HepG2 (cell line): ENCODE results near the gene ATL2. TPM values are rescaled to one million over a fixed set of nuclear protein-coding genes. Genes with fewer than 3 reads are reported as not detected.

Source experiments
- ATAC-seq: fragments of 200-7000 bp; cut with Tn5 transposase; 3 replicates; pipeline ENCODE4 v1.9.1; 2020; ENCODE audit warnings: mild to moderate bottlenecking, moderate library complexity
- BruUV-seq: library from RNA; stranded (reverse); fragments of 400-500 nt; replicated peaks from 2 replicates; lab custom pipeline; 2021; lab: Mats Ljungman, UMichigan
- CTCF ChIA-PET: fragments of 300-600 bp; formaldehyde crosslinking; extraction: SDS; loops from one replicate; lab custom pipeline; 2021; ENCODE audit warnings: low total read pairs, inconsistent platforms, low intra/inter-chr PET ratio; lab: Yijun Ruan, JAX
- POLR2A ChIA-PET: fragments of 350-600 bp; sonication (Branson Sonifier 250); formaldehyde crosslinking; loops from one replicate; lab custom pipeline; 2020; ENCODE audit warnings: antibody characterized with exemption, inconsistent platforms; lab: Yijun Ruan, JAX
- DNase-seq: peaks from one replicate; pipeline ENCODE4 v3.0.0-alpha.2; 2015; ENCODE audit warnings: low spot score
- FAIRE-seq: peaks from 3 replicates; lab custom pipeline; 2011; peaks lifted over from hg19 to GRCh38; lab: Jason Lieb, UNC
- H2AFZ ChIP-seq: one replicate; pipeline ENCODE4 v1.6.1; 2011; ENCODE audit warnings: low read length, inconsistent platforms
- H3K27ac ChIP-seq: fragments of 300-600 bp; 3 replicates; pipeline ENCODE4 v1.8.0; 2011; ENCODE audit warnings: mixed run types, mild to moderate bottlenecking, mixed read lengths, low read length, inconsistent platforms; ENCODE audit not compliant: insufficient read depth; ENCODE audit errors: extremely low read length
- H3K27me3 ChIP-seq, 2 experiments: fragments of 200-600 bp in 1 of 2; 2 replicates in 1 of 2; 3 replicates in 1 of 2; pipeline versions ENCODE4 v1.6.0 to v1.8.0; 2011; ENCODE audit warnings: low read length in 2 of 2, mild to moderate bottlenecking in 2 of 2, moderate library complexity in 2 of 2, inconsistent platforms in 1 of 2; ENCODE audit not compliant: insufficient read depth in 2 of 2, control insufficient read depth in 1 of 2
- H3K36me3 ChIP-seq, 2 experiments: fragments of 200-600 bp in 1 of 2; replicated peaks in 1 of 2; 2 replicates in 1 of 2; 3 replicates in 1 of 2; pipeline versions ENCODE4 v1.5.1 to v1.8.0; 2011; ENCODE audit warnings: low read length in 2 of 2, inconsistent platforms in 1 of 2; ENCODE audit not compliant: insufficient read depth in 2 of 2, control insufficient read depth in 1 of 2
- H3K4me1 ChIP-seq: 2 replicates; pipeline ENCODE4 v1.5.1; 2012; ENCODE audit warnings: low read length, inconsistent platforms; ENCODE audit not compliant: insufficient read depth
- H3K4me2 ChIP-seq: 2 replicates; pipeline ENCODE4 v1.6.0; 2011; ENCODE audit warnings: low read depth, low read length, inconsistent platforms
- H3K4me3 ChIP-seq, 3 experiments: fragments of 200-600 bp in 1 of 3; sonication (generic), shearing (Covaris generic) in 1 of 3; replicated peaks in 1 of 3; 2 replicates each; pipeline ENCODE4 v1.5.1; 2011 to 2016; ENCODE audit warnings: low read length in 3 of 3, inconsistent platforms in 2 of 3, low read depth in 2 of 3, mild to moderate bottlenecking in 2 of 3, control low read depth in 1 of 3, mixed read lengths in 1 of 3; ENCODE audit not compliant: insufficient read depth in 1 of 3
- H3K79me2 ChIP-seq: one replicate; pipeline ENCODE4 v1.6.1; 2011; ENCODE audit warnings: low read length, inconsistent platforms; ENCODE audit not compliant: insufficient read depth
- H3K9ac ChIP-seq: 2 replicates; pipeline ENCODE4 v1.6.0; 2011; ENCODE audit warnings: mild to moderate bottlenecking, low read depth, low read length, inconsistent platforms; ENCODE audit not compliant: insufficient read depth
- H3K9me3 ChIP-seq: 2 replicates; pipeline ENCODE4 v1.5.1; 2012; ENCODE audit warnings: mild to moderate bottlenecking, low read length
- H4K20me1 ChIP-seq: 2 replicates; pipeline ENCODE4 v1.6.0; 2011; ENCODE audit warnings: inconsistent platforms, mild to moderate bottlenecking, low read length, moderate library complexity; ENCODE audit not compliant: insufficient read depth
- DNMT1 ChIP-seq: sonication (generic); formaldehyde crosslinking; IDR thresholded peaks from 2 replicates; pipeline ENCODE4 v1.5.1; 2020; ENCODE audit warnings: mild to moderate bottlenecking, missing genetic modification reagents
- KDM5A ChIP-seq: fragments of 200-600 bp; sonication (generic); IDR thresholded peaks from 2 replicates; pipeline ENCODE4 v1.7.0; 2018; ENCODE audit warnings: antibody characterized with exemption, mild to moderate bottlenecking, low read length, borderline replicate concordance
- NFE2L2 ChIP-seq: fragments of 150-350 bp; IDR thresholded peaks from 2 replicates; pipeline ENCODE4 v1.6.1; 2014; ENCODE audit warnings: low read length
- PCBP1 ChIP-seq: fragments of 200-400 bp; formaldehyde crosslinking; IDR thresholded peaks from 2 replicates; pipeline ENCODE4 v1.6.1; 2017; ENCODE audit warnings: mild to moderate bottlenecking, low read depth, low read length, borderline replicate concordance
- SMYD3 ChIP-seq: sonication (generic); formaldehyde crosslinking; IDR thresholded peaks from 2 replicates; pipeline ENCODE4 v1.8.1; 2023; ENCODE audit warnings: mild to moderate bottlenecking, missing genetic modification reagents
- ZBTB3 ChIP-seq: sonication (generic); formaldehyde crosslinking; IDR thresholded peaks from 2 replicates; pipeline ENCODE4 v1.4.0; 2020; ENCODE audit warnings: low read depth, mild to moderate bottlenecking, moderate library complexity, missing genetic modification reagents, borderline replicate concordance
- ZNF143 ChIP-seq: sonication (generic); formaldehyde crosslinking; IDR thresholded peaks from 2 replicates; pipeline ENCODE4 v1.4.0; 2020; ENCODE audit warnings: missing genetic modification reagents
- ZNF34 ChIP-seq: sonication (generic); formaldehyde crosslinking; IDR thresholded peaks from 2 replicates; pipeline ENCODE4 v1.4.0; 2020; ENCODE audit warnings: mild to moderate bottlenecking, missing genetic modification reagents, borderline replicate concordance
- WGBS: methylation state at CpG from one replicate; pipeline ENCODE4 v1.1.6; 2017; ENCODE audit warnings: low lambda C conversion rate; 5-methylcytosine and 5-hydroxymethylcytosine counted together
- in situ Hi-C: cut with HindIII; loops from 2 replicates; pipeline ENCODE4 v1.10.0; 2017; ENCODE audit warnings: low pct_unique_long_range_greater_than_20kb; ENCODE audit not compliant: extremely low pct_ligation_motif_present
- intact Hi-C: fragments of 100-400 bp; cut with micrococcal nuclease; formaldehyde crosslinking; loops from one replicate; pipeline ENCODE4 v1.10.0; 2022; ENCODE audit not compliant: unreplicated experiment
- polyA plus RNA-seq, 8 experiments: library from polyadenylated mRNA; depleted of rRNA in 3 of 8; stranded (reverse) in 7 of 8; unstranded in 1 of 8; fragments of >200 nt; fragmentation: Illumina TruSeq in 4 of 8; extraction: Trizol in 4 of 8; gene quantifications; 2 replicates each; pipeline versions ENCODE4 v1.2.1 to v1.2.3, GENCODE V29; 2011 to 2016; ENCODE audit warnings: low read depth in 4 of 8, missing spikeins in 1 of 8, mixed read lengths in 1 of 8; ENCODE audit not compliant: insufficient read depth in 1 of 8
- total RNA-seq, 5 experiments: library from RNA; depleted of rRNA; stranded (reverse); fragments of >200 nt; fragmentation: Illumina TruSeq; extraction: Trizol; gene quantifications; 2 replicates each; pipeline ENCODE4 v1.2.3, GENCODE V29; 2016; ENCODE audit warnings: low read depth in 1 of 5
- TF ChIP-seq, protein P1 (sequence below), 2 experiments: IDR thresholded peaks; 2 replicates each; pipeline ENCODE4 v1.6.1; 2011 to 2012; ENCODE audit warnings: low read length in 2 of 2, borderline replicate concordance in 1 of 2, low read depth in 1 of 2, mild to moderate bottlenecking in 1 of 2, moderate library complexity in 1 of 2
- TF ChIP-seq, protein P2 (sequence below): IDR thresholded peaks from 2 replicates; pipeline ENCODE4 v1.6.1; 2018; ENCODE audit warnings: missing genetic modification reagents

Gene ATL2
- total and polyA plus RNA-seq, 2 of the 13 experiments (the other 11 are each of a cell fraction or from before 2014, with no cell fraction given), result 56.5 to 119 TPM

DNA sequence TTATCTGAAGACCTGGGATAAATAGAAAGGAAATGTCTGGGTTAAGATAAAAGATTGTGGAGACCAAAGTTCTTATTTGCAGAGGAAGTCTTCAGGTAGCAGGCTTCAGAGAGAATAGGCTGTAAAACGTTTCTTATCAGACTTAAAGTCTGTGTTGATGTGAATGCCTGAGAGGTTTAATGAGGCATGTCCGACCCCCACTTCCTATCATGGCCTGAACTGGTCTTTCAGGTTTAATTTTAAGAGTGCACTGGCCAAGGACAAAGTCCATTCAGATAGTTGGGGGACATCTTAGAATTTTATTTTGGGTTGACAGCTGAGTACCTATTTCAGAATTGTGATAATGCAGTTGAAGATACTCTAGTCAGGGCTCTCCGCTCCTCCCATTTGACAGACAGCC is 92.1 kb downstream of the ATL2 start:
- no peak overlapping the region for H2AFZ ChIP-seq
- no peaks in the 10 kb centered on the region for H3K4me1 ChIP-seq
- no peaks in the 10 kb centered on the region for H4K20me1 ChIP-seq
- intact Hi-C loops (no loop called here), in situ Hi-C loops (no loop called here)
- TF ChIP-seq NFE2L2 (no peak), SMYD3 (no peak), KDM5A (no peak), ZBTB3 (CRISPR knock-in tag) (no peak), ZNF34 (CRISPR knock-in tag) (no peak), DNMT1 (CRISPR knock-in tag) (no peak), ZNF143 (no peak), PCBP1 (no peak)
- TF ChIP-seq, protein P1, sequence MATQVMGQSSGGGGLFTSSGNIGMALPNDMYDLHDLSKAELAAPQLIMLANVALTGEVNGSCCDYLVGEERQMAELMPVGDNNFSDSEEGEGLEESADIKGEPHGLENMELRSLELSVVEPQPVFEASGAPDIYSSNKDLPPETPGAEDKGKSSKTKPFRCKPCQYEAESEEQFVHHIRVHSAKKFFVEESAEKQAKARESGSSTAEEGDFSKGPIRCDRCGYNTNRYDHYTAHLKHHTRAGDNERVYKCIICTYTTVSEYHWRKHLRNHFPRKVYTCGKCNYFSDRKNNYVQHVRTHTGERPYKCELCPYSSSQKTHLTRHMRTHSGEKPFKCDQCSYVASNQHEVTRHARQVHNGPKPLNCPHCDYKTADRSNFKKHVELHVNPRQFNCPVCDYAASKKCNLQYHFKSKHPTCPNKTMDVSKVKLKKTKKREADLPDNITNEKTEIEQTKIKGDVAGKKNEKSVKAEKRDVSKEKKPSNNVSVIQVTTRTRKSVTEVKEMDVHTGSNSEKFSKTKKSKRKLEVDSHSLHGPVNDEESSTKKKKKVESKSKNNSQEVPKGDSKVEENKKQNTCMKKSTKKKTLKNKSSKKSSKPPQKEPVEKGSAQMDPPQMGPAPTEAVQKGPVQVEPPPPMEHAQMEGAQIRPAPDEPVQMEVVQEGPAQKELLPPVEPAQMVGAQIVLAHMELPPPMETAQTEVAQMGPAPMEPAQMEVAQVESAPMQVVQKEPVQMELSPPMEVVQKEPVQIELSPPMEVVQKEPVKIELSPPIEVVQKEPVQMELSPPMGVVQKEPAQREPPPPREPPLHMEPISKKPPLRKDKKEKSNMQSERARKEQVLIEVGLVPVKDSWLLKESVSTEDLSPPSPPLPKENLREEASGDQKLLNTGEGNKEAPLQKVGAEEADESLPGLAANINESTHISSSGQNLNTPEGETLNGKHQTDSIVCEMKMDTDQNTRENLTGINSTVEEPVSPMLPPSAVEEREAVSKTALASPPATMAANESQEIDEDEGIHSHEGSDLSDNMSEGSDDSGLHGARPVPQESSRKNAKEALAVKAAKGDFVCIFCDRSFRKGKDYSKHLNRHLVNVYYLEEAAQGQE (IDR thresholded peaks at IDR 0.05; ENCODE audit: borderline replicate concordance in 1 of 2, low read depth in 1 of 2, low read length in 2 of 2), result no peak
- TF ChIP-seq, protein P2, sequence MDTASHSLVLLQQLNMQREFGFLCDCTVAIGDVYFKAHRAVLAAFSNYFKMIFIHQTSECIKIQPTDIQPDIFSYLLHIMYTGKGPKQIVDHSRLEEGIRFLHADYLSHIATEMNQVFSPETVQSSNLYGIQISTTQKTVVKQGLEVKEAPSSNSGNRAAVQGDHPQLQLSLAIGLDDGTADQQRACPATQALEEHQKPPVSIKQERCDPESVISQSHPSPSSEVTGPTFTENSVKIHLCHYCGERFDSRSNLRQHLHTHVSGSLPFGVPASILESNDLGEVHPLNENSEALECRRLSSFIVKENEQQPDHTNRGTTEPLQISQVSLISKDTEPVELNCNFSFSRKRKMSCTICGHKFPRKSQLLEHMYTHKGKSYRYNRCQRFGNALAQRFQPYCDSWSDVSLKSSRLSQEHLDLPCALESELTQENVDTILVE (CRISPR knock-in tag), result no peak
- no peak overlapping the region for H3K4me3 ChIP-seq
- 35% methylated on average over 3 of the region's 3 CpGs for WGBS
- no peak for DNase-seq
- H3K9me3 ChIP-seq, result no peaks in the 10 kb centered on the region
- BruUV-seq, result no TSS peak
- H3K27ac ChIP-seq, result no peak overlapping the region
- H3K27me3 ChIP-seq, result no peaks in the 10 kb centered on the region; a peak in 1 of 5 replicates
- ChIA-PET CTCF (no interaction called here), POLR2A (no interaction called here)
- no peak for FAIRE-seq
- no peak overlapping the region for H3K9ac ChIP-seq
- H3K36me3 ChIP-seq, result no peaks in the 10 kb centered on the region
- no peaks in the 10 kb centered on the region for H3K79me2 ChIP-seq
- ATAC-seq, result no peak
- no peak overlapping the region for H3K4me2 ChIP-seq
